ENCODE measurements around the gene TNK2.

The TNK2 gene

GRCh38 chr3:195899701-195900435 lies 8.5 kb downstream of the TNK2 start:
- no peak for DNase-seq (ENCODE audit: low read depth, low spot score)

GRCh38 chr3:195897853-195898415 lies 10.4 kb downstream of the TNK2 start:
- DNase-seq (ENCODE audit: low read depth, low spot score): no peak

- DNase-seq (ENCODE audit: low read depth, low spot score): no peak
Observed at GRCh38 chr3:195897081-195897852, 11.1 kb downstream of the TNK2 start.

GRCh38 chr3:195896361-195897080 lies 11.8 kb downstream of the TNK2 start:
- DNase-seq (ENCODE audit: low read depth, low spot score): no peak

- DNase-seq (ENCODE audit: low read depth, low spot score): no peak
Observed at GRCh38 chr3:195895861-195896360, 12.4 kb downstream of the TNK2 start.

DNA sequence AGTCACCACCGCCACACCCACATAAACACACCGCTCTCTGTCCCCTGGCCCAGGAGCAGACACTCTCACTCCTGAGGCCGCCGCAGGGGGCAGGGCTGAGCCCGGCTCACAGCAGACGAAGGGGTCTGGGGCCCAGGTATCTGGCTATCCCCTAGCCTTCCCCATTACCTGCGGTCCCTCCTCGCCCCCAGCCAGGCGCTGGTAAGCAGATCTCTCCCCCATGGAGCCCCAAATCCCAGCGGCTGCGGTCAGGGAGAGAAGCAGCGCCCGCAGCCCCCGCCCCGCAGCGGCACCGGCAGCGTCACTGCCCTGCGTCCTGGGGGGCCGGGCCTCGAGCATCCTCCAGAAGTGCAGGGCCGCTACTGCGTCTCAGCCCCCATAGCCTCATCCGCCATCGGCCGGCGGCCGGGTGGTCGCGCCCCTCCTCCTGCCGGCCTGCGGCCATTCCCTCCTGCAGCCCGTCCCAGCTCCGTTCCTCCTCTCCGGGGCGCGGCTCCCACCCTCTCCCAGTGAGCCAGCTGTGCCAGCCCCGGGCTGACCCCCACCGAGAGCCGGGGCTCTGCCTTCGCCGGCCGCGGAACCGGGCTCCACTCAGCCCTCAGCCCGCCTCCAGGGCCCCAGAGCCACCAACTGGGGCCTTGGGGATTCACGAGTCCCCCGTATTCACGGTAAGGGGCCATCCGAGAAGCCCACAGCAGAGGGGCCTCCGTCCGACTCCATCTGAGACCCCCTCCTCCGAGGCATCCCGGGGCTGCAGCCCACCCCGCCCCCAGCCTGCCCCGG lies 13.1 kb downstream of the TNK2 start:
- DNase-seq (ENCODE audit: low read depth, low spot score): no peak

GRCh38 chr3:195893916-195894465 lies 14.4 kb downstream of the TNK2 start:
- DNase-seq (ENCODE audit: low read depth, low spot score): no peak

DNA sequence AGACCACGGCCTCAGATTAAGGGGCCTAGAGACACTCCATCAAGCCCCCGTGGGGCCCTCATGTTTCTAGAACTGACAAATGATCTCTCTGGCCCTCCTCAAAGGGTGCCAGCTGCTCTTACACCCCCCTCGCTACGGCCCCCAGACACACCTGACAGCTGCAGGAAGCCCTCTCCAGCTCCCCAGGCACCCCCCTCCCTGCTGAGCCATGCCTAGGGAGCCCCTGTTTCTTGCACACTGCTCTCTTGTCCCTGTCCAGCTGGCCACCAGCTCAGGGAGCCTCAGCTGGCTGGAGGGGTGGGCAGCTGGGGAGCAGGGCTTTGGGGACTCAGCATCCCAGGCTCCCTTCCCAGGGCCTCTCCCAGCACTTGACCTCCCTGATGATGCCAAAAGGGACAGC lies 14.8 kb downstream of the TNK2 start:
- DNase-seq (ENCODE audit: low read depth, low spot score): no peak

DNA sequence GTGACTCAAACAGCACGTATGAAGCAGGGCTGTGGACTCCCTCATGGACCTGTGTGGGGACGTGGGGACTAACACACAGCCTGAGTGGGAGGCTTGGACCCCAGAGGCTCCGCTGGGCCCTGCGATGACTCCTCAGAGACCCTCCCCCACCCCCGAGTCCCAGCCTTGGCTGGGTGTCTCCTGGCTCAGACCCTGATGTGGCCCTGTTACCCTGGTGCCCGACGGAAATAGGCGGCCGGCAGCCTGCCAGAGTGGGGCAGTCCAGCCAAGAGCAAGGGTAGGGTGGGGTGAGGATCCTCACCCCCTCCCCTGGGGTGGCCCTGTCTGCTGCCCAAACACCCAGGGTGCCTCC lies 15.3 kb downstream of the TNK2 start:
- DNase-seq (ENCODE audit: low read depth, low spot score): no peak

DNA sequence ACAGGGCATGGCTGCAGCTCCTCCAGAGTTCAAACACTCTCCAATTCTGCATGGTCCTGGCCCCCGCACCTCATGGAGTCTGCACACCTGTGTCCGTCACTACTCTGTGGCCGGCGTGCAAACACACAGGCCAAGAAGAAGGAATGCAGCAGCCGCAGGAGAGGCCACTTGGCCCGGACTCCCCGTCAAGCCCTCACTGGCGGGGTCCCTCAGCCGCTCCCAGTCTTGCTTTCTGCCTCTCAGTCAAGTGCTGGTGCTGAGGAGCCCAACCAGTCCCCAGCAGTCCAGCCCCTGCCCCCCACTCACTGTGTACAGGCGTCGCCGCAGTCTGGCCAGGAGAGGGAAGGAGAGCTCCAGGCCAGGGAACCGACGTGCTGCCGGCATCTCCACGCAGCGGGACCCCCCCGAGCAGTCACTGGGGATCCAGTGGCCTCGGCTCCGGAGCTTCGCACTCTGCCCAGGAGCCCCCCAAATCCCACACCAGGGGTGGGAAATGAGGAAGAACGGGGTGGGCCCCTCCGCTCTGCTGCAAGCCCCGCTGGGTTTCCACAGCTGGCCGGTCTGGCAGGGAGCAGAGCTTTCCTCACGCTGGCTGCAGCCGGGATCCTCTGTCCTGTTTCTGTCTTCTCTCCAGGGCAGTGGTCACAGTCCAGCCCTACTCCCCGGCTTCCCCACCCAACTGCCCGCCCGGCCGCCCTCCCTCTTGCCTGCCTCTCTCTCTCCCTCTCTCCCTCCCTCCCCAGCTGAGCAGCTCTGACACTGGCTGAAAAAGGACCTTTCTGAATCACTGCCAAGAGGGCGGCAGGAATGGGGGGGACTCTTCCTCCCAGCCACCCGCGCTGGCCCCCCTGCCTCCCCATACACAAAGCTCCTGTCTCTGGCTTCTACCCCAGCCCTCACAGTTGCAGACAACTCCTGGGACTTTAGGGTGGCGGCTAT lies 16.0 kb downstream of the TNK2 start:
- DNase-seq (ENCODE audit: low read depth, low spot score): no peak

GRCh38 chr3:195891431-195892104 lies 16.8 kb downstream of the TNK2 start:
- DNase-seq (ENCODE audit: low read depth, low spot score): no peak

DNA sequence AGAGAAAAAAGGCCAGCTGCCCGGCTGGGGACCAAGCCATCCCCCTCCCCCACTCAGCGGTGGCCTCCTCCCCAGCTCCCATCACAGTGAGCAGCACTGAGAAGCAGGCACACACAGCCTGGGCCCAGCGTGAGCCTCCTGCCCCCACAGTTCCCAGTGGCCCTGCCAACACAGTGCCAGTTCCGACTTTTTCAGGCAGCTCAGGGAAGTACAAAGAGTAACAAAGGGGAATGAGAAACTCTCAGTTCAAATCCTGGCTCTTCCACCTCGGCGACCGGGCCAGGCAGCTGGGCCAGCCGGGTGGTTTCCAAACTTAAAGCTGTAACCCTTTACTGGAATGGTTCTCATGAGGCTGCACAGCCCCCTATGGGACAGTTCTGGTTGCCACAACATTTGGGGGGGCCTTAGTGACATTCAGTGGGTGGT lies 18.5 kb downstream of the TNK2 start:
- DNase-seq (ENCODE audit: low read depth, low spot score): no peak

- DNase-seq (ENCODE audit: low read depth, low spot score): no peak
Observed at GRCh38 chr3:195888981-195889869, 19.1 kb downstream of the TNK2 start.

GRCh38 chr3:195888311-195888761 lies 20.0 kb downstream of the TNK2 start:
- DNase-seq (ENCODE audit: low read depth, low spot score): no peak

DNA sequence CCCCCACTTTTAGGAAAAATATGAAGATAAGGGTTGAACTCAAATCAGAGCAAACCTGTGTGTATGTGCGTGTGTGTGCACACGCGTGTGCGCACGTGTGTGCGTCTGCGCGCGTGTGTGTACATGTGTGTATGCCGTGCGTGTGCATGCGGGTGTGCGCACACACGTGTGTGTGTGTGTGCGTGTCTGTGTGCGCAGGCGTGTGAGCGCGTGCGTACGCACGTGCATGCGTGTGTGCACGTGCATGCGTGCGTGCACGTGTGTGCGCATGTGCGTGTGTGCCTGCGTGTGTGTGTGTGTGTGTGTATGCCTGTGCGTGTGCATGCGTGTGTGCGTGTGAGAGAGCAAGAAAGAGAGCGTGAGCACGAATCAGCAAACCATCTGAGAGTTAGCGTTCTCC lies 20.7 kb downstream of the TNK2 start:
- DNase-seq (ENCODE audit: low read depth, low spot score): no peak

- no peak for DNase-seq (ENCODE audit: low read depth, low spot score)
Observed at GRCh38 chr3:195886181-195887141, 21.9 kb downstream of the TNK2 start.

Measured in brain pericyte (primary cell).